Fibroblast of lung (primary cell): ENCODE results near the gene AGK. TPM values are rescaled to one million over a fixed set of nuclear protein-coding genes. Genes with fewer than 3 reads are reported as not detected.

Experiments used
- DNase-seq, 2 donors: peaks; one replicate each; pipeline versions ENCODE4 v3.0.0 to v3.0.0-alpha.2; 2010; ENCODE audit warnings: low read depth in 2 of 2
- H2AFZ ChIP-seq: 2 replicates; pipeline ENCODE4 v1.5.1; 2012; ENCODE audit warnings: low read length, control low read depth, inconsistent platforms
- H3K27ac ChIP-seq: 2 replicates; pipeline ENCODE4 v1.5.1; 2011; ENCODE audit warnings: low read length, control low read depth; ENCODE audit not compliant: insufficient read depth
- H3K27me3 ChIP-seq: 2 replicates; pipeline ENCODE4 v1.5.1; 2011; ENCODE audit warnings: mild to moderate bottlenecking, low read length; ENCODE audit not compliant: control insufficient read depth, insufficient read depth
- H3K36me3 ChIP-seq: 2 replicates; pipeline ENCODE4 v1.5.1; 2011; ENCODE audit warnings: low read length; ENCODE audit not compliant: control insufficient read depth, insufficient read depth
- H3K4me1 ChIP-seq: 2 replicates; pipeline ENCODE4 v1.5.1; 2011; ENCODE audit warnings: low read length; ENCODE audit not compliant: control insufficient read depth, insufficient read depth; ENCODE audit errors: extremely low read depth
- H3K4me2 ChIP-seq: 2 replicates; pipeline ENCODE4 v1.5.1; 2011; ENCODE audit warnings: low read length, control low read depth; ENCODE audit not compliant: insufficient read depth; ENCODE audit errors: extremely low read depth
- H3K4me3 ChIP-seq, 4 experiments: fragments of 200-600 bp in 1 of 4; sonication (generic) in 1 of 4; replicated peaks in 1 of 4; 2 replicates each; pipeline ENCODE4 v1.5.1; 2011 to 2016; ENCODE audit warnings: low read length in 4 of 4, low read depth in 3 of 4, mild to moderate bottlenecking in 3 of 4, control low read depth in 2 of 4, inconsistent platforms in 1 of 4, mixed read lengths in 1 of 4; ENCODE audit not compliant: insufficient read depth in 1 of 4; ENCODE audit errors: control extremely low read depth in 1 of 4
- H3K79me2 ChIP-seq: 2 replicates; pipeline ENCODE4 v1.5.1; 2012; ENCODE audit warnings: mild to moderate bottlenecking, low read length, inconsistent platforms; ENCODE audit not compliant: control insufficient read depth, insufficient read depth
- H3K9ac ChIP-seq: 2 replicates; pipeline ENCODE4 v1.5.1; 2011; ENCODE audit warnings: mild to moderate bottlenecking, low read length, control low read depth; ENCODE audit not compliant: insufficient read depth
- H3K9me3 ChIP-seq: 2 replicates; pipeline ENCODE4 v1.5.1; 2012; ENCODE audit warnings: low read depth, low read length; ENCODE audit not compliant: control insufficient read depth, insufficient read depth
- H4K20me1 ChIP-seq: 2 replicates; pipeline ENCODE4 v1.5.1; 2011; ENCODE audit warnings: low read length; ENCODE audit not compliant: control insufficient read depth, insufficient read depth; ENCODE audit errors: extremely low read depth
- CTCF ChIP-seq, 2 donors: IDR thresholded peaks in 1 of 2; conservative IDR thresholded peaks in 1 of 2; 1 replicate in 1 of 2; 2 replicates in 1 of 2; pipeline ENCODE4 v1.5.1; 2011 to 2012; ENCODE audit warnings: low read length in 2 of 2, control low read depth in 1 of 2, inconsistent platforms in 1 of 2, low read depth in 1 of 2, mild to moderate bottlenecking in 1 of 2
- EZH2 ChIP-seq: IDR thresholded peaks from 2 replicates; pipeline ENCODE4 v1.5.1; 2012; ENCODE audit warnings: low read length, control low read depth, mild to moderate bottlenecking; ENCODE audit errors: missing control alignments
- polyA plus RNA-seq, 2 donors: library from polyadenylated mRNA; depleted of rRNA in 1 of 2; stranded (reverse) in 1 of 2; unstranded in 1 of 2; fragments of >200 nt; gene quantifications; 2 replicates each; pipeline ENCODE4 v1.2.1, GENCODE V29; 2011 to 2012; ENCODE audit warnings: missing spikeins in 1 of 2
- total RNA-seq: library from RNA; depleted of rRNA; stranded (reverse); fragments of >200 nt; gene quantifications from 2 replicates; pipeline ENCODE4 v1.2.1, GENCODE V29; 2014

AGK gene
- total and polyA plus RNA-seq, 2 donors (not counting 1 experiment from before 2014, with no cell fraction given) = 20.8 to 42.5 TPM

GRCh38 chr7:141541375-141541774 is 9.8 kb upstream of the AGK start:
- H3K4me3 ChIP-seq = no peak overlapping the region
- H3K27ac ChIP-seq = no peak overlapping the region
- no peaks in the 10 kb centered on the region for H3K79me2 ChIP-seq
- no peak for DNase-seq
- no peaks in the 10 kb centered on the region for H3K4me1 ChIP-seq
- no peak overlapping the region for H3K4me2 ChIP-seq
- TF ChIP-seq CTCF (conservative IDR thresholded peaks at IDR 0.05 in 1 of 2, IDR thresholded peaks at IDR 0.05 in 1 of 2; ENCODE audit: low read depth in 1 of 2, low read length in 2 of 2) = no peak
- TF ChIP-seq EZH2 = no peak
- H4K20me1 ChIP-seq = no peaks in the 10 kb centered on the region
- no peak overlapping the region for H3K9ac ChIP-seq
- no peaks in the 10 kb centered on the region for H3K9me3 ChIP-seq
- H3K36me3 ChIP-seq = no peaks in the 10 kb centered on the region
- H2AFZ ChIP-seq = no peak overlapping the region
- no peaks in the 10 kb centered on the region for H3K27me3 ChIP-seq

- Histone ChIP-seq H3K9ac (no peak overlapping the region), H4K20me1 (no peaks in the 10 kb centered on the region), H3K36me3 (no peaks in the 10 kb centered on the region), H3K27me3 (no peaks in the 10 kb centered on the region), H3K9me3 (no peaks in the 10 kb centered on the region), H3K4me1 (no peaks in the 10 kb centered on the region), H3K27ac (no peak overlapping the region), H3K4me3 (no peak overlapping the region), H2AFZ (no peak overlapping the region), H3K79me2 (no peaks in the 10 kb centered on the region), H3K4me2 (no peak overlapping the region)
- DNase-seq = no peak
- TF ChIP-seq CTCF (conservative IDR thresholded peaks at IDR 0.05 in 1 of 2, IDR thresholded peaks at IDR 0.05 in 1 of 2; ENCODE audit: low read depth in 1 of 2, low read length in 2 of 2) (no peak), EZH2 (no peak)
Observed at GRCh38 chr7:141544831-141545230, 6.4 kb upstream of the AGK start.

- Histone ChIP-seq H3K9ac (no peak overlapping the region), H4K20me1 (no peaks in the 10 kb centered on the region), H3K4me3 (no peak overlapping the region), H3K4me2 (no peak overlapping the region), H3K9me3 (no peaks in the 10 kb centered on the region), H3K36me3 (no peaks in the 10 kb centered on the region), H2AFZ (no peak overlapping the region), H3K27ac (no peak overlapping the region), H3K79me2 (peaks cover 4% of the 10 kb centered on the region), H3K4me1 (no peaks in the 10 kb centered on the region), H3K27me3 (no peaks in the 10 kb centered on the region)
- no peak for DNase-seq
- no peak for TF ChIP-seq CTCF (conservative IDR thresholded peaks at IDR 0.05 in 1 of 2, IDR thresholded peaks at IDR 0.05 in 1 of 2; ENCODE audit: low read depth in 1 of 2, low read length in 2 of 2)
- no peak for TF ChIP-seq EZH2
Observed at GRCh38 chr7:141549582-141549981, 1.6 kb upstream of the AGK start.
